SKM-1 (cell line): Measurements from ENCODE around the gene BHLHA9.
"Not testable (repeated sequence)": the region's sequence is repeated elsewhere in the genome, so short reads cannot be mapped to it uniquely, and the experiment has no call there.

Source experiments
- DNase-seq: peaks from one replicate; lab custom pipeline; 2025; ENCODE audit not compliant: unreplicated experiment; lab: John Stamatoyannopoulos, UW

BHLHA9 gene

GRCh38 chr17:1300371-1300905 is 30.2 kb downstream of the BHLHA9 start:
- DNase-seq: no peak

DNA sequence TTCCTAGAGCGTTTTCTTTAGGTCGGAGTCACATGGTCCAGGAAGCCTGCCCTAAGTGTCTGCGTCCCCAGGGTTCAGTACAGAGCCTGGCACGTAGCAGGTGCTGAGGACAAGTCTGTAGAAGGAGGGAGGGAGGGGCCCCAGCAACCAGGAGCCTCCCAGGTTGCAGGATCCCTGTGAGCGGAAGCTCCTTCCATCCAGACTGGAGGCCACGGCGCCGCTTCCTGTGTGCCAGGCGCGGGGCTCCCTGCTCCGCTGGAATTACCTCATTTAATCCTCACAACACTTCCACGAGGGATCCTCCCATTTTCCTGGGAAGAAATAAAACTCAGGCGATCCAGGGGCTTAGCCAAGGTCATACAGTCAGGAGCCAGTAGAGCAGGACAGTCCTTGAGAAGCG is 31.3 kb downstream of the BHLHA9 start:
- no peak for DNase-seq

DNA sequence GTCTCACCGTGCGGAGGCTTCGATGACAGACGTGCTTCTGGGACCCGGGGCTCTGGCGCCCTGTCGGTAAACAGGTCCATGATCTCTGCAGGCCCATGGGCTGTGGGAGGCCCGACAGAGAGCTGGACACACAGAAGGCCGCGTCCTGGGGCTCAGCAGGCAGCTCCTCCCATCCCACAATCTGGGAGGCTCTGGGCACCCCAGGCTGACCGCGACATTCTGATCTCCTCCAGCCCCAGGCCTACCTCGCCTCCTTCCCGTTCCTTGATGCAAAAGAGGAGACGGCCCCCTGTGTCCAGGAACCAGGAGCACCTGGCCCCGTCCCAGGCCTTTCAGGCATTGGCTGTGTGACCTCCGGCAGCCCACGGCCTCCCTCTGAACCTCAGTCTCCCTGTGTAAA is 32.5 kb downstream of the BHLHA9 start:
- DNase-seq: no peak

- DNase-seq: no peak
Observed at GRCh38 chr17:1304522-1304921, 34.3 kb downstream of the BHLHA9 start.

DNA sequence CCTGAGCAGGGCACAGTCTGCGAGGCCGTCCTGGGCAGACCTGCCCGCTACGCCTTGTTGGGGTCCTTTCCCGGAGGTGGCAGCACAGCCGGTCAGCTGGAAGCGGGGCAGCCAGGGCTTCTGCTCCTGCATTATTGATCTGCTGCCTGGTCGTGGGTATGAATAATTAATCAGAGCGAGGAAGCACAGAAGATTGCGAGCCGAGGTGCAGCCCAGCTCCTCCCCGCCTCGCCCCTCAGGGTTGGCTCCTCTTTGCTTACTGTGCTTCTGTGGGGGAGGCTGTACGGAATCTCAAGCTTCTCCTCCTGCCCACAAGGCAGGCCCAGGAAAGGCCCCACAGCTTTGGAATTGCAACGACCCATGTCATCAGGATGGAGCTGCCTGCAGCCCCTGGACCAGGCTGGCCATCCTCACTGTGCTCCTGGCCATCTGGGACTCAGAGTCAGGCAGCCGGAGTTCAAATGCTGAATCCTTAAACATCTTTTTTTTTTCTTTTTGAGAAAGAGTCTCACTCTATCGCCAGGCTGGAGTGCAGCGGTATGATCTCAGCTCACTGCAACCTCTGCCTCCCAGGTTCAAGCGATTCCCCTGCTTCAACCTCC is 34.8 kb downstream of the BHLHA9 start:
- no peak for DNase-seq

DNA sequence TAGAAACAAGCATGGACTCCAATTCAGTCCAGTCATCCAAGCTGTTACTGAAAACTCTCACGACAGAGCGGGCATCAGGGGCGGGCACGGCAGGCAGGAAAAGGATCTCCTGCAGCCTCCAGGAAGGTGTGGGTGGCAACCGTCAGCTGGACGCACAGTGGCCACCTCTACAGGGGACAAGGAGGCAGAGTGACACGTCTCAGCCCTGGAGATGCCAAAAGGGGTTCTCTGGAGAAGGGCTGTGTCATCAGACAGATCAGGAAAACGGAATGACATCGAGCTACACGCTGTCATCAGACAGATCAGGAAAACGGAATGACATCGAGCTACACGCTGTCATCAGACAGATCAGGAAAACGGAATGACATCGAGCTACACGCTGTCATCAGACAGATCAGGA is 37.6 kb downstream of the BHLHA9 start:
- DNase-seq: not testable (repeated sequence)

GRCh38 chr17:1312261-1312870 is 42.1 kb downstream of the BHLHA9 start:
- DNase-seq: no peak

DNA sequence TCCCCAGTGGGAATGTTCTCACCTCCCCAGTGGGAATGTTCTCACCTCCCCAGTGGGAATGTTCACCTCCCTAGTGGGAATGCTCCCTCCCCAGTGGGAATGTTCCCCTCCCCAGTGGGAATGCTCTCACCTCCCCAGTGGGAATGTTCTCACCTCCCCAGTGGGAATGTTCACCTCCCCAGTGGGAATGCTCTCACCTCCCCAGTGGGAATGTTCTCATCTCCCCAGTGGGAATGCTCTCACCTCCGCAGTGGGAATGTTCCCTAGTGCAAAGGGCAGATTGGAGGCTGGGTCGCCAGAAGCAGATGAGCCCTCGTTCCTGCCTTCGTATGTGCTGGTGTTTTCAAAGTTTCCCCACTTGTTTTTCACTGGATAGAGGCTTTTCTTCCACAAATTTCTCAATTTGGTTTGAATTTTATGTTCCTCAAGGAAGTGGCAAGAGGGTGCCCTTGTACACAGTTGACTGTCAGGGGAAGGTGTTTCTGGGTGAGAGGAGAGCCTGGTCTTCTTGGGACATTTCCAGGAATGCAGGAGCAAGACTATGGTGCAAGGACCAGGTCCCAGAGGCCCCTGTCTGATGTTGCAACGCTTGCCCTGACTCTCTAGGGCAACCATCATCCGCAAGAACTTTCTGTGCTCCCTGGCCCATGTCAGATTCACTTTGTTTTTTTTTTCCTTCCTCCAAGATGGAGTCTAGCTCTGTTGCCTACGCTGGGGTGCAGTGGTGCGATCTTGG is 43.2 kb downstream of the BHLHA9 start:
- no peak for DNase-seq

DNA sequence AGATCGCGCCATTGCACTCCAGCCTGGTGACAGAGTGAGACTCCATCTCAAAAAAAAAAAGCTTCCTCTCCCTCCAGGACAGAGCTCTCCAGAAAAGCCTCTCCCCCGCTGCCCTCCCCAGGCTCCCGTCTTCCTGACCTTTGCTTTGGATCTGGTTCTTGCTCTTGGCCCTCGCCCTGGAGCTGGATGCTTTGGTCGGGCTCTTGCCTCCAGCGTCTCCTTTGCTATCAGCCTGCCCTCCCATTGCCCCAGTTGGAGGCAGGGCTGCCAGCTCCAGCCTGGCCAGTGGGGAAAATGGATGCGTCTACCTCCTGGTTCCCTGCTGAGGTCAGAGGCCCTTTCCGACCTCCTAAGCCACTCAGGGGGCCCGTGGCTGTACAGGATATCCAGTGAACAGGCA is 45.2 kb downstream of the BHLHA9 start:
- DNase-seq: no peak

- no peak for DNase-seq
Observed at GRCh38 chr17:1315891-1316403, 45.7 kb downstream of the BHLHA9 start.
